CMK (cell line): ENCODE data around the gene CCDC91.

Source experiments
- DNase-seq: peaks from one replicate; pipeline ENCODE4 v3.0.0-alpha.2; 2010; ENCODE audit warnings: low read depth

CCDC91 gene

DNA sequence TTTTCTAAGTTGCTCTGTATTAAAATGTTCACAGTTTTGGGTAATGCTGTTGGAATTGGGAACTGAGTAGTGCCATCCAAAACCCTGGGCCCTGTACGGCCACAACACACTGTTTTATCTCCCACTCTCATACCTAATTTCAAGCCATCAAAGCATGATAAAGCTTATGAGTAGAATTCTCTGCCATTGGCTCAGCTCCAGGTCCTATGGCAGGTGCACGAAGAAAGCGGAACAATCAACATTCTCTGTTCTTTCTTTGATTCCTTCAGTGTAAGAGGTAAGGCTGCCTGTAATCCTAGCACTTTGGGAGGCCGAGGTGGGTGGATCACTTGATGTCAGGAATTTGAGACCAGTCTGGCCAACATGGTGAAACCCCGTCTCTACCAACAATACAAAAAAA, 394.9 kb downstream of the CCDC91 start:
- no peak for DNase-seq

DNA sequence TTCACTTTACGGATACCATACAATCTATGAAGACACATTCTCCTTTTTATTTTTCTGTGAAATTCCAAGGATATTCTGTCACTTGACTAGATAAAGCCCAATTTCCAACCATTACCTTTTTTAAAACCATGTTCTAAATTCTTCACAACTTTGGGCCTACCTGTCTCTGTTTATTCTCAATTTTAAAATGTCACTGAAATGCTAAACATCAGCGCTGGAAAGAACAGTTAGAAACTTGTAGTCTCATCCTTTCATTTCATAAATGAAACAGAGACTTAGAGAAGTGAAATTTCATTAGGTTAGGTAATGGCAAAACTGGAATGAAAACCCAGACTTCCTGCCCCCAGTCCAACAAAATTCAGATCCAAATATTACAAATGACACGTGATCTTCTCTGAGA, 396.2 kb downstream of the CCDC91 start:
- DNase-seq: no peak

DNA sequence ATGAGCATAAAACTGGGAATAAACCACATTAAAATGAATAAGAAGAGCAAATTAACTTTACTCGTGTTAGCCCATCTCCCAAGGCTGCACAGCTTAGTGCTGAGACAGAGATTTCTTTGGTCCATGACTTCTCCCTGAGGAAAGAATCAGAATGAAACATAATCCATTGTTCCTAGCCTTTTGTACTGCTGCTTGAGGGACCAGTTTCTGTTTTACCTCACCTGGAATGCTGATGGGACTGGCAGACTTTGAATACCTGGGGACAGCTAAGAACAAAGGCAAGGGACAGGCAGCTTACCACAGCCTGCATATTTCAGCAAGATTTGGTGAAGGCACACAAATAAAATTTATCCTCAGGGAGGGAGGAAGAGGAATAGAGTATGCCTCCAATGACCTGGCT, 401.6 kb downstream of the CCDC91 start:
- DNase-seq: no peak
